ENCODE data around the gene EXT2.

DNA sequence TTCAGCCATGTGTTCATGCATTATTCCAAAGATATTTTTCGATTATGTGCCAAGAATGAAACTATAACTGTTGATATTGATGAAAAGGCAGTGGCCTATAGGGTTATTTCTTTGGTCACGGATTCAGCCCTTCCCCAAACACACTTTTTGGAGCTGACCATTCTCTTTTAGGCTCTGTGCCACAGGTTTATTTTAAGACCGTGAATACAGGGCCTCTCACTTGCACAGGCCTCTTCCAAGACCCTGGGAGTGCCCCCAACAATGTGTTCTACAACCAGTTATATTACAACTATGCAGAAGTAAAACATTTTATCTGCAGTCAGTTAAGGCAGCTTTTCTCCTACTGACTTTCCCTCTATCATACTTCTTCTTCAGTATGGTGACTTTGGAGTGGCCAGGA, 109.9 kb downstream of the EXT2 start:
- TF ChIP-seq EGR1 (IDR thresholded peaks at IDR 0.05; ENCODE audit: low read depth) (no peak), ELF1 (IDR thresholded peaks at IDR 0.05; ENCODE audit: borderline replicate concordance, low read depth) (no peak)
- TF ChIP-seq, protein P1, sequence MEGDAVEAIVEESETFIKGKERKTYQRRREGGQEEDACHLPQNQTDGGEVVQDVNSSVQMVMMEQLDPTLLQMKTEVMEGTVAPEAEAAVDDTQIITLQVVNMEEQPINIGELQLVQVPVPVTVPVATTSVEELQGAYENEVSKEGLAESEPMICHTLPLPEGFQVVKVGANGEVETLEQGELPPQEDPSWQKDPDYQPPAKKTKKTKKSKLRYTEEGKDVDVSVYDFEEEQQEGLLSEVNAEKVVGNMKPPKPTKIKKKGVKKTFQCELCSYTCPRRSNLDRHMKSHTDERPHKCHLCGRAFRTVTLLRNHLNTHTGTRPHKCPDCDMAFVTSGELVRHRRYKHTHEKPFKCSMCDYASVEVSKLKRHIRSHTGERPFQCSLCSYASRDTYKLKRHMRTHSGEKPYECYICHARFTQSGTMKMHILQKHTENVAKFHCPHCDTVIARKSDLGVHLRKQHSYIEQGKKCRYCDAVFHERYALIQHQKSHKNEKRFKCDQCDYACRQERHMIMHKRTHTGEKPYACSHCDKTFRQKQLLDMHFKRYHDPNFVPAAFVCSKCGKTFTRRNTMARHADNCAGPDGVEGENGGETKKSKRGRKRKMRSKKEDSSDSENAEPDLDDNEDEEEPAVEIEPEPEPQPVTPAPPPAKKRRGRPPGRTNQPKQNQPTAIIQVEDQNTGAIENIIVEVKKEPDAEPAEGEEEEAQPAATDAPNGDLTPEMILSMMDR (IDR thresholded peaks at IDR 0.05 in 2 of 3, conservative IDR thresholded peaks at IDR 0.05 in 1 of 3; ENCODE audit: borderline replicate concordance in 1 of 3, insufficient read depth in 1 of 3, low read depth in 2 of 3, low read length in 2 of 3) = no peak
